GM12864 (cell line): ENCODE measurements around the gene DNAH12.
A peak's percentile ranks its signal among the peaks of the same experiment; 100 is the strongest.
"Not testable (repeated sequence)": the region's sequence is repeated elsewhere in the genome, so short reads cannot be mapped to it uniquely, and the experiment has no call there.

Experiments
- DNase-seq: peaks from one replicate; pipeline ENCODE4 v3.0.0-alpha.2; 2011; ENCODE audit warnings: low read depth
- H3K4me3 ChIP-seq: 2 replicates; pipeline ENCODE4 v1.5.1; 2011; ENCODE audit warnings: mild to moderate bottlenecking, low read depth, low read length, control low read depth
- TF ChIP-seq, protein P1 (sequence below): IDR thresholded peaks from 2 replicates; pipeline ENCODE4 v1.5.1; 2011; ENCODE audit warnings: low read depth, mild to moderate bottlenecking, moderate library complexity, low read length, control low read depth, inconsistent platforms; ENCODE audit errors: missing control alignments

DNAH12 gene

DNA sequence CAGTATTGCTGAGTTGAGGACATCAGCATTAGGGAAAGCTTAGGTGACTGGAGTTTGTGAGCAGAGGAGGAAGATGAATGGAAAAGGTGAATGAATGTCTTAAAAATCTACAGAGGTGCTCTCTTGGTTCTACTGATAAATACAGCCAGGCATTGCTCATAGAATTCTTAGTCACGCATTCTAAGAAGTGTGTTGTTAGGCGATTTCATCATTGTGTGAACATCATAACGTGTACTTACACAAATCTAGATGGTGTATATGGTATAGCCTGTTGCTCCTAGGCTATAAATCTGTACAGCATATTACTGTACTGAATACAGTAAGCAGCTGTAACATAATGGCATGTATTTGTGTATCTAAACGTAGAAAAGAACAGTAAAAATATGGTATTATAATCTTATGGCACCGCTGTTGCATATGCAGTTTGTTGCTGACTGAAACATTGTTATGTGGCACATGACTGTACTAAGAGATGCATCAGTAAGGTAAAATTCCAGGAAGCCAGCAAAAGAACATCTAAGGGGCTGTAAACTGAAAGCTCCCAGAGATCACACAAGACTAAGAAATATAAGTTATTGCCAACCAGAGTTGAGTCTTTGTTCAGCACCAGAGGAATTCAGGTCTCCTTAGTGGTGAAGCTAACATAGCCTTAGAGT is 208.7 kb downstream of the DNAH12 start:
- TF ChIP-seq, protein P1, sequence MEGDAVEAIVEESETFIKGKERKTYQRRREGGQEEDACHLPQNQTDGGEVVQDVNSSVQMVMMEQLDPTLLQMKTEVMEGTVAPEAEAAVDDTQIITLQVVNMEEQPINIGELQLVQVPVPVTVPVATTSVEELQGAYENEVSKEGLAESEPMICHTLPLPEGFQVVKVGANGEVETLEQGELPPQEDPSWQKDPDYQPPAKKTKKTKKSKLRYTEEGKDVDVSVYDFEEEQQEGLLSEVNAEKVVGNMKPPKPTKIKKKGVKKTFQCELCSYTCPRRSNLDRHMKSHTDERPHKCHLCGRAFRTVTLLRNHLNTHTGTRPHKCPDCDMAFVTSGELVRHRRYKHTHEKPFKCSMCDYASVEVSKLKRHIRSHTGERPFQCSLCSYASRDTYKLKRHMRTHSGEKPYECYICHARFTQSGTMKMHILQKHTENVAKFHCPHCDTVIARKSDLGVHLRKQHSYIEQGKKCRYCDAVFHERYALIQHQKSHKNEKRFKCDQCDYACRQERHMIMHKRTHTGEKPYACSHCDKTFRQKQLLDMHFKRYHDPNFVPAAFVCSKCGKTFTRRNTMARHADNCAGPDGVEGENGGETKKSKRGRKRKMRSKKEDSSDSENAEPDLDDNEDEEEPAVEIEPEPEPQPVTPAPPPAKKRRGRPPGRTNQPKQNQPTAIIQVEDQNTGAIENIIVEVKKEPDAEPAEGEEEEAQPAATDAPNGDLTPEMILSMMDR, result no peak
- no peak for DNase-seq
- H3K4me3 ChIP-seq, result no peak overlapping the region

DNA sequence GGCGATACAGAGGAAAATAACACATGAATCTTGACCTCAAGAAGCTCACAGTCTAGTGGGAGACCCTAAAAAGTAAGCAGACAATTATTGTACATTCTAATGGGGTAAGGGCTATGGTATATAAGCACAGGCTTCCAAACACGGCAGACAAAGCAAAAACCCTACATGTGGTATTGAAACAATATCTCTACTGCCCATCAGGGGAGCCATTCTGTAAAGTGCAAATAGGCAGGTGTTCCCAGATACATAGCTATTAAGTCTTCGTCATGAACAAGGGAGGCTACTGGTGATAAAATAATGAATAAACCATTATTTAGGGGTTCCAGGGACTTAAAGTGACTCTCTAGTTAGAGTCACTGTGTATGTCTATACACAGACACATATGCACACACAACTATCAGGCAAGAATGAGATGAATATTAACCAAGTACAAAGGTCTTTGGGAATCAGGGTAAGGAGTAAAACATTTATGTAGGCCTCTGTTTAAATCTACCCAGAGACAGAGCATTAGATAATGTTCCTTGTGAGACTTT is 213.0 kb downstream of the DNAH12 start:
- no peak overlapping the region for H3K4me3 ChIP-seq
- TF ChIP-seq, protein P1, result peak; percentile 9
- no peak for DNase-seq

DNA sequence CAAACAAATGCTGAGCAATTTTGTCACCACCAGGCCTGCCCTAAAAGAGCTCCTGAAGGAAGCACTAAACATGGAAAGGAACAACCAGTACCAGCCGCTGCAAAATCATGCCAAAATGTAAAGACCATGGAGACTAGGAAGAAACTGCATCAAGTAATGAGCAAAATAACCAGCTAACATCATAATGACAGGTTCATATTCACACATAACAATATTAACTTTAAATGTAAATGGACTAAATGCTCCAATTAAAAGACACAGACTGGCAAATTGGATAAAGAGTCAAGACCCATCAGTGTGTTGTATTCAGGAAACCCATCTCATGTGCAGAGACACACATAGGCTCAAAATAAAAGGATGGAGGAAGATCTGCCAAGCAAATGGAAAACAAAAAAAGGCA is 217.6 kb downstream of the DNAH12 start:
- not testable (repeated sequence) for DNase-seq, H3K4me3 ChIP-seq

DNA sequence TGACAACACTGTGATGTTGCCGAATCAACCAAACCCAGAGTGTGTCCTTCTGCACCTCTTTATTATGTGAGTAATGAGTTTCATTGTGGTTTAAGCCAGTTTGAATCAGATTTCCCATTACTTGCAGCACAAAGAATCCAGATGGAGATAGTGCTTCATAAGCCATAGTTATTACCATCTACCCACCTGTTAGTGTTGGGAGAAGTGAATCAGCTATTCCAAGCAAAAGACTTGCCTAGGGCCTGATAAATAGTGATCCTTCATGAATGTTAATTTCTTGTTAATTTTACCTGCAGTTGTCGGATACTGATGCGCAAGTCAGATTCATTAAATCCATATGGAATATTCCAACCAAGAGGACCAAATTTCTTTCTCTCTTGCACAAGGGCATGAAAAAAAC is 229.9 kb downstream of the DNAH12 start:
- no peak overlapping the region for H3K4me3 ChIP-seq
- TF ChIP-seq, protein P1, result no peak
- no peak for DNase-seq

DNA sequence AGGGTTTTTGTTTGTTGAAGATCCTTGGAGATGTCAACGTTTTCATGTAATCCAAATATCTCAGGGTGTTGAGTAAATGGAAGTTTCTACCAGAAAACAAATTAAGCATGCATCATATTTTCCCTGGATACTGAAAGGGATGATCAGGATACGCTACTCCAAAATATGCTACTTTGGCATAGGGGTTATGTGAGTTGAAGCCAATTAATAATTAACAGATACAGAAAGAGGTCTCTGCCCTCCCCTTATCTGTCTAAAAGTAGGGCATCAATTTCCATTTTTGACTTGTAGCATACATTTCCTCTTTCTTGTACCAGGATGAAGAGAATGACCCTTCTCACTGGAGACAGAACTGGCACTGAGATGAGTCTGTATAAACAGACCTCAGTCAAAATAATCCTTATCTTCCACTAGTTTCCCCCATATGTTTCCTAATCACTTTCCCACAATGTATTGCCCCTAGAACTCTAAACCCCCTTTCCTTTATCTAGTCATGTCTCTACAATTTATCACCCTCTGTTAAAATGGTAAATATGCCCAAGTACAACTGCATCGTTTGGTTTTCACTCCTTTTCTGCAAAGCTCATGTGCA is 234.3 kb downstream of the DNAH12 start:
- no peak for DNase-seq
- TF ChIP-seq, protein P1, result no peak
- H3K4me3 ChIP-seq, result no peak overlapping the region

DNA sequence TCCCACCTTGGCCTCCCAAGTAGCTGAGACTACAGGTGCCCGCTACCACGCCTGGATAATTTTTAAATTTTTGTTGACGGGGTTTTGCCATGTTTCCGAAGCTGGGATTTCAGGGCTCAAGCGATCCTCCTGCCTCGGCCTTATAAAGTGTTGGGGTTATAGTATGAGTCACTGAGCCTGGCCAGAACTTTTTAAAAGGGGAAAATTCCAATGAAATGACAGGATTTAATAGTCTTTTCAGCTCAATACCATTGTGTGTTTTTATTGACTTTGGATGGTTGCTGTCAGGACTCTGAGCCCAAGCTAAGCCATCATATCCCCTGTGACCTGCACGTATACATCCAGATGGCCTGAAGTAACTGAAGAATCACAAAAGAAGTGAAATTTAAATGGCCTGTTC is 240.6 kb downstream of the DNAH12 start:
- not testable (repeated sequence) for DNase-seq, H3K4me3 ChIP-seq

DNA sequence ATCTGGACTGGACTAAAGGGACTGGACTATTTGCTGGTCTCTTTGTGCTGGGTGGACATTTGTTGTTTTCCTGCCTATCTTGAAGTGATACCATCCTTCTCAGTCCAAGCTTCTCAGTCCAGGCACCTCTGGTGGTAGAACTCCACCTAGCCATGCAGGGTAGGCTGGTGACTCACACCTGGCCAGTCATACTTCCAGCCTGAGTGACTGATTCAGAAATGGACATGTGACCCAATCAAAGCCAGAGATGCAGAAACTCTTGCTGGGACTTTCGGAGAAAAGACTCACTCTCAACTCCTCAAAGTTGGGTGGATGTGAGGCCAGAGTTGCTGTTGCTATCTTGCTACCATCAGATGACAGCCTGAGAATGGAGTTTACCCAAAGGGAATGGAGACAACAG is 246.1 kb downstream of the DNAH12 start:
- TF ChIP-seq, protein P1, result no peak
- no peak for DNase-seq
- no peak overlapping the region for H3K4me3 ChIP-seq

DNA sequence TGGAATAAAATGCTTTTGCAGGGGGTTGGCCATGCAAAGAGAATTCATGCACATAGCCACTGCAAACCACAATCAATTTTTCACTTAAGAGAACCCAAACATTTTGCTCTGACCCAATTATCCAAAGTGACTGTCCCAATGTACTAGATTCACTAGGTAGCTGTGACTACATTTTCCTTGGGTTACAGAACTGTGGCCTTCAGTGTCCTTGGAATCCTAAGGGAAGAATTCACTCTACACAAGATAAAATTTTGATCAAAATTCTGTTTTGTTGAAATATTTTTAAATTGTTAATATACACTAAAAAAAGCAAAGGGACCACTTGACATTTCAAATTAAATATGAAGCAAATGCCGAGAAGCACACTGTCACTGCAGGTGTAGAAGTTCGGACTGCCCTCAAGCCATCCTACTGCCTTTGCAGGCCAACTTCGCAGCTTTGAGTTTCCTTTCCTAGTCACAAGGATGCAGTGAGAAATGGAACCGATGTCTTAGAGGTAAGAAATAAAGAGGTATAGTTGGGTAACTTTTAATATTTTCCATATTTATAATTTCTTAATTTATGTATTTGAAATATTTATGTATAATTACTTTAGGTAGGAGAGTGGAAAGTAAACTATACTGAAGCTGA is 251.1 kb downstream of the DNAH12 start:
- H3K4me3 ChIP-seq, result no peak overlapping the region
- no peak for DNase-seq
- TF ChIP-seq, protein P1, result no peak
